HG02970 (cell line): ENCODE measurements around the gene SHB.

Experiments used
- ATAC-seq: cut with Tn5 transposase; IDR thresholded peaks from one replicate; pipeline ENCODE4 v1.9.1; 2021; ENCODE audit warnings: mild to moderate bottlenecking, moderate library complexity, moderate number of reproducible peaks; ENCODE audit not compliant: unreplicated experiment, low FRiP score

SHB gene

DNA sequence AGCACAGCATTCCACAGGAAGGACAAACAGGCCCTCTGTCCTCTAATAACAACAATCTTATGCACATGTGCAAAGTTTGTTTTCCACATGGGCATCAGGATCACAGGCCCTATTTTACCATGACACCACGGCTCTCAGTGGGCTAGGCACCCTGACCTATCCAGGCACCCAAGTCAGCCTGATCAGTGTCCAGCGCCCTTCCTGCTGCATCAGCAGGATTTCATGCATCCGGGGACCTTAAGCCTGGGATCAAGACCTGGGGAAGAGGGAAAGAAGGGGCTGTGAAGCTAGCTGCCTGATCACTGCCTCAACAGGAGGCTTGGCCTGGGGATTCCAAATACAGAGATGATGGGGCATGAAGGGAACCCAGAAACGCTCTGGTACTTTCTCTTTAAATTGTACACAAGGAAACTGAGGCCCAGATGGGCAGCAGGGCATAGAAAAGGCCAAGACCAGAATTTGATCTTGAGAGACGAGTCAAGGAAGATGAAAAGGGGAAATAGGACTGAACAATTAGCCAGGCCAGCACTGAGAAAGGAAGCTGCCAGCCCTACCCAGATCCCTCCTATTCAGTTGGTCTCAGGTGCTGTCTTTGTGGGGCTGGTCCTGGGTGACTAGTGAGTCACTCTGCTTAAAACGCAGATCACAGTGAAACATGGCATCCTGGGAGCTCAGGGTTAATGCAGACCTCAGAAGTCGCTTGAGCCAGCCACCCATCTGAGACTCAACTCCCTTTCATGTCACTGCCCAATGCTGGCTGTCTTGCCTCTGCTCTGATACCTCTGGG, 57.9 kb downstream of the SHB start:
- ATAC-seq = no peak

GRCh38 chr9:38009990-38010389, 59.0 kb downstream of the SHB start:
- no peak for ATAC-seq

GRCh38 chr9:38009035-38009501, 60.0 kb downstream of the SHB start:
- no peak for ATAC-seq

GRCh38 chr9:38008168-38009034, 60.6 kb downstream of the SHB start:
- peak; percentile 54 for ATAC-seq

DNA sequence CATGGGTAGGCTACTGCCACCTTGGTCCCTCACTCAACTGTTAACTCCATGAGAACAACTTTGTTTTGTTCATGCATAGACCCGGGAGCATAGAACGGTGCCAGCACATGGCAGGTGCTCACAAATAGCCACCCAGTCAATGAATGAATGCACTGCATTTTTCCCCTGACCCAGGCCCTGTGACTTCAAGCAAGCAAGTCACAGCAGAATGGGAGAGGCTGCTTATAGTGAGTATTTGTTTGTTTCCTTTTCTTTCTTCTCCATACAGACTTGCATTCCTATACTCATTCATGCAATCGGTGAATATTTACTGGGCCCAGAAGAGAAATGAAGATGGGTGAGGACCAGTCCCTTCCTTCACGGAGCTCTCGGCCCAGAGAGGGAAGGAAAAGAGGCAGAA, 62.0 kb downstream of the SHB start:
- ATAC-seq = no peak

- ATAC-seq = no peak
These were observed 62.9 kb downstream of the SHB start for GRCh38 chr9:38006163-38006562.

- ATAC-seq = no peak
These were observed 64.0 kb downstream of the SHB start for GRCh38 chr9:38004809-38005560.

- no peak for ATAC-seq
These were observed 64.8 kb downstream of the SHB start for GRCh38 chr9:38003946-38004808.

DNA sequence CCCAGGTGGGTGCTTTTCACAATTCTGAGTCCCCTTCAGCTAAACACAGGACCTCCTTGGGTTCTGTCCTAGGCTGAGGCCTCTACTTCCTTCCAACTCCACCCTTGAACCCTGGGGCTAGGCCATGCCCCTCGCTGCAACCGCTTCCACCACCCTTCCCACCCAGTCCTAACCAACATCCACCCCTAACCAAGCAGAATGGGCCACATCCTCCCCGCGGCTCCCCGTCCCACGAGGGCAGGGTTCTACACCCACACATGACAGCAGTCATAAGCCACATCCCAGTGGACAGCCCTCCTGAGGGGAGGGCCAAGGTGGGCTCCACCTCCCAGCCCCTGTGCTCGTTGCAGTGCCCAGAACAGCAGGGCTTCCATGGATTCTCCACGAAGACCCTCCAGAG, 65.8 kb downstream of the SHB start:
- ATAC-seq = no peak

DNA sequence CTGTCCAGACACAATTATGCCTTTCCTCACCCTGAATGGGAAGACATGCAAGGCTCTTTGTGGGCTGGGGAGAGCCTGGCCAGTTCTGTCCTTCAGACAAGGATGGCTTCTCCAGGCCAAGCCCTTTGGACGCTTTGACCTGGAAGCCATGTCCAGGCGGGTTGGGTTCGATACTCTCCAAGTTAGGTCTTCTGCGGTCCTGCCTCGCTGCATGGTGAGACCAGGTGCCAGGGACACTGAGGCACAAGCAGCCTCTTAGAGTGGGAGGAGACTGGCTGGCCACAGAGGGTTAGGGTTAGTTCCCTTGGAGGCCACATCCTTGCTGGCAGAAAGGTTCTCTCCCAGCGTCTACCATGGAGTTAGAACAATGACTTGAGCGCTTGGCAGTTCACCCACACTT, 67.6 kb downstream of the SHB start:
- no peak for ATAC-seq

GRCh38 chr9:38000735-38001134, 68.3 kb downstream of the SHB start:
- no peak for ATAC-seq

DNA sequence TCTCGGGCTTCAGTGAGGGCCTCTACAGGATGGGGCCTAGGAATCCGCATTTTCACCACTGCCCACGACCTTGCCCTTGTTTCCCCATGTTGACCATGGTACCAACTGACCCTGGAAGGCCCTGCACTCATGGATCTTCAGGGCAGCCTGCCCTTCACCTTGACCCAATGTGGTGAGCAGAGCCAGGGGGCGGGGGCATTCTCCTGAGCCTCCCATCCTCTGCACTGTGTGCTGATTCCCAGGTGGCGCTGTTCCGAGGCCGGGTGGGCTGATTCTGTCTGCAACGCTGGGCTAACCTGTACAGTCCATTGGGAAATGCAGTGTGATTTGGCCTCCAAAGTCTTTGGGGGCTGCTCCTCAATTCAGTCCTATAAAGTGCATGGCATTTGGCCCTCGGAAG, 68.7 kb downstream of the SHB start:
- no peak for ATAC-seq

DNA sequence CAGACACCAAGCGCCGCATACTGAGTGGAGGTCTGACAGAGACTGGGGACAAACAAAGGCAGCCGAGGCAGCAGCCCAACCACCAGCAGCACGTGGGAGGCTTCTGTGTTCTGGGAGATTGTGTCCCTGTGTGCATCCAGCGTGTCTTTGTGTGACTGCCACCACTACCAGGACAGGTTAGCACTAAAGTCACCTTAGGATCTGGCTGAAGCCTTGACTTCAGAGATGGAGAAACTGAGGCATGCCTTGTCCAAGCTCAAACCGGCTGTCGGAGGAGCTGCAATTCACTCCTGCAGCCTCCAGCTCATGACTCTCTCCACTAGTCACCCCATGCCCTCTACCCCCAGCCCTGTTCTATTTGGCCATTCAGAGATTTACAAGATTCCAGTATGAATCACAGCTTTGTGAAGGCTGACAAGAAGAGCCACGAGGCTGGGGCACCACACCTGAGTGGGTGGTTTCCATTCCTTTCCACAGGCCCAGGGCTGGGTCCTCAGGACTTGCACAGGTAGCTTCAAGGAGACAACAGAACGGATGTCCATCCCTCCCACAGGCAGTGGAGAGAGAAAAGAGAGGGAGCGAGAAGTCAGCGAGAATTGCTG, 69.3 kb downstream of the SHB start:
- ATAC-seq = no peak

DNA sequence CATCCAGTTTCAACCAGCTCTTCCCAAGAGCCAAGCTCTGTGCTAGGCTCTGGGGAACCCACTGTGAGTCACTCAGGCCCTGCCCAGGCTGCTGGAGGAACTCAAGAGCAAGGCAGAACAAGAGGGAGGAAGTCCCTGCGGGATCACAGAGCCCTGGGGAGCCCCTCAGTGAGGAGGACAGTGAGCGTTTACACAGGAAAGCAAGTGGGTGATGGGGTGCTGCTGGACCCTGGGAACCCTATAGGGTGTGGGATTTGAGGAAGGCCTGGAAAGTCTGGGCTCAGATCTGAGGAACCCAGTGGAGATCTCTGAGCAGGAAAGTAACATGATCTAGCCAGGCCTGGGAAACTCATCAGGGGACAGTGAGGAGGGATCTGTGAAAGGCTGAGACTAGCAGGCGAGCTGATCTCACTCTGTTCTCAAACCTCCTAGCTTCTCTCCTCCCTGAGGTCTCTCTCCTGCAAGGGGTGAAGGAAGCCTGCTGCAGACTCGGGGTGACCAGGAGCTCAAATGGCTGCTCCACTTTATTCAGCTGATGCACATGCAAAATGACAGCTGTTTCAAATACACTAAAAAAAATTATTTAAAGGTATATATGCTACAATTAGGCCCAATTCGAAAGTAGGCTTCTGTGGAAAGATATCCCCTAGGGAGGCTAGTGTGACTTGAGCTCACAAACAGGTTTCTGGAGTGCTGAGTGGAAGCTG, 70.0 kb downstream of the SHB start:
- ATAC-seq = no peak

DNA sequence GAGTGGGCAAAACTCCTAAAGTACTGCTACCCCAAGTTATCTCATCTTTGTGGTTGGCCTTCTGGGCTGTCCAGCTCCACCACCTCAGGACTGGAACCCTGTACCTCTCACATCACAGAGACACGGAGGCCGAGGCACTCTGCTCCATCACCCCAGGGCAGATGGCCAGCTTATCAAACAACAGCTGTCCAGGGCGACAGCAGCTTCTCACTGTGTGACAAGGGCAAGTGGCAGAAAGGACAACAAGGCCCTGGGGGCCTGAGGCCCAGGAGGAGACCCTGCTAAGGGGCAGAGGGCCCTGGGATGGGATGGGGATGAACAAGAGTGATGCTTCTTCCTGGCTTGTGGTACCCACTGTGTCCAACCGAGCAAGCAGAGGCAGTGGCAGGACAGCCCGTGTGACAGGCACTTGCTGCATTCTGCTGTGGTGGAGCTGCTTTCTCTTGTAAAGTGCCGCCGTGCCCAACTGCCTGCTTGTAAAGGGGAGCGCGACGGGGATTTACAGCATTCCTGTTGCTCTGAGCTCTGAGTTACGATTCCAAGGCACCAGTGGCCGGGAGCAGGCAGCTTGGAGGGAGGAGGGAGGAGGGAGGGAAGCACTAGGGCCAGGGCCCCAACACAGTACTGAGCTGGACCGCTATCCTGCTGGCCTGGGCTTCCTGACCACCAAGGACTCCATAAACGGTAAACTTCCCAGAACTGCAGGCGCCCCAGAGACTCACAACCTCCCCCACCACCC, 71.2 kb downstream of the SHB start:
- ATAC-seq = no peak

DNA sequence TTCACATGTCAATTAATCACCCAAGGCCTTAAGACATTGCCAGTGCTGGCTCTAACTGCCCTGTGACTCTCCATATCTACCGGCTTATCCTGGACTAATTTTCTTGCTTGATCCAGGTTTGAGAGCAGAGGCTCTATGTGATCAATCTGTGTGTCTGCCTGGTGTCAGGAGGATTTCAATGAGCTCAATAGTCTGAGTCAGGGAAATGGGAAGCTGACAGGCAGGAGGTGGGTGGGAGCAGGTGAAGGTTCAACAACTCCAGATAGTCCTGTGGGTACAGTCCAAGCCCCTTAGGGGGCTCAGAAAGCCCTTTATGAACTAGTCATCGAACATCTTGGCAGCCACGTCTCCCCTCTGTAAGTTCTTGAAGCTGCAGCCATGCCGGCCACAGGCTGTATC, 72.2 kb downstream of the SHB start:
- ATAC-seq = no peak

GRCh38 chr9:37995961-37996818, 72.8 kb downstream of the SHB start:
- no peak for ATAC-seq
